Activated B cell treated with CpG ODN at 0.5 μM for 24 hours (primary cell): Measurements from ENCODE around the gene BSND. TPM values are rescaled to one million over a fixed set of nuclear protein-coding genes. Genes with fewer than 3 reads are reported as not detected.

ENCODE experiments used
- ATAC-seq: fragments of 200-7000 bp; cut with Tn5 transposase; one replicate; pipeline ENCODE4 v1.10.0; 2021; ENCODE audit warnings: low read depth, mild to moderate bottlenecking, moderate library complexity
- CTCF ChIA-PET: fragments of 350-600 bp; sonication (Branson Sonifier 250); formaldehyde crosslinking; loops from one replicate; lab custom pipeline; 2021; ENCODE audit warnings: antibody characterized with exemption; lab: Charles Lee
- POLR2A ChIA-PET: fragments of 350-600 bp; sonication (Branson Sonifier 250); formaldehyde crosslinking; loops from one replicate; lab custom pipeline; 2021; ENCODE audit warnings: antibody characterized with exemption; lab: Charles Lee
- DNase-seq: peaks from one replicate; pipeline ENCODE4 v3.0.0; 2022
- H3K27ac Mint-ChIP-seq: one replicate; pipeline ENCODE4 v1.8.0; 2020; ENCODE audit warnings: mixed read lengths
- H3K27me3 Mint-ChIP-seq: one replicate; pipeline ENCODE4 v1.8.0; 2021; ENCODE audit warnings: mixed read lengths
- H3K36me3 Mint-ChIP-seq: one replicate; pipeline ENCODE4 v1.8.0; 2021; ENCODE audit warnings: low read depth, mixed read lengths
- H3K4me1 Mint-ChIP-seq: one replicate; pipeline ENCODE4 v1.8.0; 2021; ENCODE audit warnings: mixed read lengths
- H3K4me3 Mint-ChIP-seq: one replicate; pipeline ENCODE4 v1.8.0; 2020; ENCODE audit warnings: mild to moderate bottlenecking, mixed read lengths
- H3K9me3 Mint-ChIP-seq: one replicate; pipeline ENCODE4 v1.8.0; 2020; ENCODE audit warnings: mixed read lengths
- intact Hi-C: fragments of 100-400 bp; cut with micrococcal nuclease; formaldehyde crosslinking; loops from one replicate; pipeline ENCODE4 v1.15.1; 2024
- total RNA-seq: library from RNA; stranded (reverse); gene quantifications from 2 replicates; pipeline ENCODE4 v1.2.3, GENCODE V29; 2022
- TF ChIP-seq, protein P1 (sequence below): fragments of 200-600 bp; IDR thresholded peaks from one replicate; pipeline ENCODE4 v1.8.0; 2022; ENCODE audit warnings: antibody characterized with exemption, mild to moderate bottlenecking

BSND gene
- total RNA-seq, 1 donor from 2014 or later: not detected

DNA sequence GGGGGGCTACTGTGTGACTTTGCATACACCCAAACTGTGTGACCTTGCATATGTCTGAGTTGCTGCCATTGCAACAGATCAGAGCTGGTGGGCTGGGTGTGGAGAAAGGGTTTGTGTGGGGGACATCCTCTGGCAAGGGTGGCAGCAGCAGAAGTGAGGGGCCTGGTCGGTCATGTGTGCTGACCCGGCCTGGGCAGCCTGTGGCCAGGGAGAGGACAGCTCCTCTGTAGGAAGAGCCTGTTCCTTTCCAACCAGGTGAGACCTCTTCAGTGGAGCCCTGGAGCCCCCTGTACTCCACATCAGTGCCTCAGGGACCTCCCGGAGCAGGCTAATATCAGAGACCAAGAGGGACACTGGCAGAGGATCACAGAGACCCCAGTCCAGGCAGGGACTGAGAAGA is 48.9 kb downstream of the BSND start:
- DNase-seq (no peak), ATAC-seq (no peak)
- intact Hi-C loops: no loop called here
- Mint-ChIP-seq H3K4me1 (no peaks in the 10 kb centered on the region), H3K27me3 (peaks cover 3% of the 10 kb centered on the region), H3K27ac (no peak overlapping the region), H3K9me3 (no peaks in the 10 kb centered on the region), H3K36me3 (no peaks in the 10 kb centered on the region), H3K4me3 (no peak overlapping the region)
- CTCF ChIA-PET: no interaction called here
- TF ChIP-seq, protein P1, sequence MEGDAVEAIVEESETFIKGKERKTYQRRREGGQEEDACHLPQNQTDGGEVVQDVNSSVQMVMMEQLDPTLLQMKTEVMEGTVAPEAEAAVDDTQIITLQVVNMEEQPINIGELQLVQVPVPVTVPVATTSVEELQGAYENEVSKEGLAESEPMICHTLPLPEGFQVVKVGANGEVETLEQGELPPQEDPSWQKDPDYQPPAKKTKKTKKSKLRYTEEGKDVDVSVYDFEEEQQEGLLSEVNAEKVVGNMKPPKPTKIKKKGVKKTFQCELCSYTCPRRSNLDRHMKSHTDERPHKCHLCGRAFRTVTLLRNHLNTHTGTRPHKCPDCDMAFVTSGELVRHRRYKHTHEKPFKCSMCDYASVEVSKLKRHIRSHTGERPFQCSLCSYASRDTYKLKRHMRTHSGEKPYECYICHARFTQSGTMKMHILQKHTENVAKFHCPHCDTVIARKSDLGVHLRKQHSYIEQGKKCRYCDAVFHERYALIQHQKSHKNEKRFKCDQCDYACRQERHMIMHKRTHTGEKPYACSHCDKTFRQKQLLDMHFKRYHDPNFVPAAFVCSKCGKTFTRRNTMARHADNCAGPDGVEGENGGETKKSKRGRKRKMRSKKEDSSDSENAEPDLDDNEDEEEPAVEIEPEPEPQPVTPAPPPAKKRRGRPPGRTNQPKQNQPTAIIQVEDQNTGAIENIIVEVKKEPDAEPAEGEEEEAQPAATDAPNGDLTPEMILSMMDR: no peak
- POLR2A ChIA-PET: no interaction called here

DNA sequence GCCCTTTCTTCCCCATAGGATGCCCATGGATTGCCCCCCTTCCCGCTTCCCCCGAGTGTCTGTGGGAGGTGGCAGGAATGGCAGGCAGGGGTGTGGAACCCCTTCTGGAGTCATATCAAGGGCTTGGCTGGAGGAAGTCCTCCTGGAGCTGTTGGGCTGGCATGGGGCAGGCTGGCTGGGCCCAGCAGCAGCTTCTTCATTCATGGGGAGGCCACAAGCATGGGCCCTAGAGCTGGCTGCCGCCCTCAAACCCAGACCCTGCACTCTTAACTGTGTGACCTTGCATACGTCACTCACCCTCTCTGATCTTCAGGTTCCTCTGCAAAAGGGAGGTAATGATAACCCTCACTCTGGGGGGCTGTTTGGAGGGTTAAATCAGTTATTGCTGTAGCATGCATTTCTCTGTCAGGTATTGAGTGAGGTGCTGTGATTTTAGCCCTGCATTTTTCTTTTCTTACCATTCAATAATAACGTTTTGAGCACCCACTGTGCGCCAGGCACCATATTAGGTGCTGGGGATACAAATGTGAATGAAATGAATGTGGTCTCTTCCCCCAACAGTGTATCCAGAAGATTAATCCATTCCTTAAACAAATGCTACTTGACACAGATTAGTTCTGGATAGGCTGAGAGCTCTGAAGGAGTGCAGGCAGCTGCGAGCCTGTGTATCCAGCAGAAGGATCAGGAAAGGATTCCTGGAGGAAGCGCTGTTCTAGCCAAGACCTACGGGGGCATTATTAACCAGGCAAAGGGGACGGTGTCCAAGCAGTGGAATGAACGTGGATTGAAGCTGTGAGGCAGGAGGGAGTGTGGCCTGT is 49.9 kb downstream of the BSND start:
- no peaks in the 10 kb centered on the region for H3K9me3 Mint-ChIP-seq
- H3K4me1 Mint-ChIP-seq: no peaks in the 10 kb centered on the region
- intact Hi-C loops: no loop called here
- POLR2A ChIA-PET: no interaction called here
- CTCF ChIA-PET: no interaction called here
- DNase-seq (no peak), ATAC-seq (no peak)
- peaks cover 3% of the 10 kb centered on the region for H3K27me3 Mint-ChIP-seq
- H3K36me3 Mint-ChIP-seq: no peaks in the 10 kb centered on the region
- no peak overlapping the region for H3K27ac Mint-ChIP-seq
- TF ChIP-seq, protein P1: no peak
- no peak overlapping the region for H3K4me3 Mint-ChIP-seq

DNA sequence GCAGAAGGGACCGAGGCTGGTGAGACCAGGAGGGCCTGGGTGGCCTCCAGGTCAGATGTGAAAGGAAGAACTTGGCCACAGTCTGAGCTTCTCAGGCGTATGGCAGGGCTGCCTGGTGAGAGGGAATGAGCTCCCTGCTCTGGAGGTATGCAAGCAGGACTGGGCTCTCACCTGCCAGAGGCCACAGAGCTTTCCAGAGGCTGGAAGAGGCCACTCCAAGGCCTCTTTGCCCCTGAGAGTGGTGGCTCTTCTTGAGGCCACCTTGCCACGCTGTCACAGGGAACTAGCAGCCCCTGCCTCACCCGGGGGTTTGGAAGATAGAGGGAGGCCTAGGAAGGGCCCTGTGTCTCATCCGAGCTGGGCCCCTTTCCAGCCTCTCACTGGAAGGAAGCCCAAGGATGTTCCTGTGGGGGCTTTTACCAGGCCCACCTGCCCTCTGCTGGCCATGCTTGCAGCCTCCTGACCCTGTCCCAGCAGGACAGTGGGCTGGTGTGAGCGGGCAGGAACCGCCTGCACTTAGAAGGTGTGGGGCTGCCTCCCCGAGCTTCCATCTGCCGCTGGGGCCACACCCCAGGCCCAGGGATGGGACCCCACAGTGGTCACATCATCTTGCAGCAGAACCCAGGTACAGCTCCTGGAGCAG is 50.7 kb downstream of the BSND start:
- intact Hi-C loops: no loop called here
- peaks cover 3% of the 10 kb centered on the region for H3K27me3 Mint-ChIP-seq
- no peaks in the 10 kb centered on the region for H3K4me1 Mint-ChIP-seq
- no peak for ATAC-seq
- H3K9me3 Mint-ChIP-seq: no peaks in the 10 kb centered on the region
- no peak overlapping the region for H3K27ac Mint-ChIP-seq
- ChIA-PET CTCF (no interaction called here), POLR2A (no interaction called here)
- no peak overlapping the region for H3K4me3 Mint-ChIP-seq
- TF ChIP-seq, protein P1: no peak
- DNase-seq: no peak
- H3K36me3 Mint-ChIP-seq: no peaks in the 10 kb centered on the region

DNA sequence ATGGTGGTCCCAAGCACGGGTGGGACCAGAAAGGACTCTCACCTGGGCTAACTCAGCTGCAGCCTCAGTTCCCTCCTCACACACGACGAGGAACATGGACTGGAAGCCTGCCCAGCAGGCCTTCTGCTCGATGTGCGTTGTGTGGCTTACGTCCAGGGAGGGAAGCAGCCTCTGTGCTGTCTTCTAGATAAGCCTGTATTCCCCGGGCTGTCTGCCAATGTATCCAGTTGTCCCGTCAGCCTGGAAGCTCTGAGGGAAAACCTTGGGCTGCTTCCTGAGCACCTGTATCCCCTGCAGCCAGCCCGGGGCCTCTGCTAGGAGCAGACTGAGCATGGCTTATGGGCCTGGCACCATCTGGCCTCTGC is 51.2 kb downstream of the BSND start:
- ATAC-seq: no peak
- Mint-ChIP-seq H3K9me3 (no peaks in the 10 kb centered on the region), H3K27me3 (peaks cover 3% of the 10 kb centered on the region), H3K4me3 (no peak overlapping the region), H3K4me1 (no peaks in the 10 kb centered on the region), H3K36me3 (no peaks in the 10 kb centered on the region), H3K27ac (no peak overlapping the region)
- TF ChIP-seq, protein P1: no peak
- CTCF ChIA-PET: no interaction called here
- intact Hi-C loops: no loop called here
- no peak for DNase-seq
- POLR2A ChIA-PET: no interaction called here

DNA sequence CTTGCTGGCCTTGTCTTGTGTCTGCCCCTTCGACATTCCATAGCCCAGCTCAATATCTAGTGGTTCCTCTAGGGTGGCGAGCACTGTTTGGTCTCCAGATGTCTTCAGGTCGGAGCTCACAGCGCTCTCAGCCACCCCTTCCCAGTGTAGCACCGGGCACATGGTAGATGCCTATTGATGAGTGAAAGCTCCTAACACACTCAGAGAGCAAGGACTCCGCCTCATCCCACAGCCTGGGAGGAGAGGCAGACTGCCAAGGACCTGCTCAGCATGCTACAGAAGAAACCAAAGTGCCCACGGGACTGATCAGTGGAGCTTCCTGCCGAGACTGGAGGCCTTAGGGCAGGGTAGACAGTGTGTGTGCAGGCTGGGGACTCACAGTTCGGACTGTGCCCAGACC is 51.5 kb downstream of the BSND start:
- TF ChIP-seq, protein P1: no peak
- ATAC-seq (no peak), DNase-seq (no peak)
- peaks cover 3% of the 10 kb centered on the region for H3K27me3 Mint-ChIP-seq
- ChIA-PET CTCF (no interaction called here), POLR2A (no interaction called here)
- H3K27ac Mint-ChIP-seq: no peak overlapping the region
- no peak overlapping the region for H3K4me3 Mint-ChIP-seq
- intact Hi-C loops: no loop called here
- no peaks in the 10 kb centered on the region for H3K9me3 Mint-ChIP-seq
- no peaks in the 10 kb centered on the region for H3K4me1 Mint-ChIP-seq
- H3K36me3 Mint-ChIP-seq: no peaks in the 10 kb centered on the region
